Measurements from ENCODE around the gene CUBN. TPM values are rescaled to one million over a fixed set of nuclear protein-coding genes. Genes with fewer than 3 reads are reported as not detected.

The CUBN gene
- total RNA-seq, 4 donors from 2014 or later, result 13.4 to 31.0 (median 19.7) TPM

DNA sequence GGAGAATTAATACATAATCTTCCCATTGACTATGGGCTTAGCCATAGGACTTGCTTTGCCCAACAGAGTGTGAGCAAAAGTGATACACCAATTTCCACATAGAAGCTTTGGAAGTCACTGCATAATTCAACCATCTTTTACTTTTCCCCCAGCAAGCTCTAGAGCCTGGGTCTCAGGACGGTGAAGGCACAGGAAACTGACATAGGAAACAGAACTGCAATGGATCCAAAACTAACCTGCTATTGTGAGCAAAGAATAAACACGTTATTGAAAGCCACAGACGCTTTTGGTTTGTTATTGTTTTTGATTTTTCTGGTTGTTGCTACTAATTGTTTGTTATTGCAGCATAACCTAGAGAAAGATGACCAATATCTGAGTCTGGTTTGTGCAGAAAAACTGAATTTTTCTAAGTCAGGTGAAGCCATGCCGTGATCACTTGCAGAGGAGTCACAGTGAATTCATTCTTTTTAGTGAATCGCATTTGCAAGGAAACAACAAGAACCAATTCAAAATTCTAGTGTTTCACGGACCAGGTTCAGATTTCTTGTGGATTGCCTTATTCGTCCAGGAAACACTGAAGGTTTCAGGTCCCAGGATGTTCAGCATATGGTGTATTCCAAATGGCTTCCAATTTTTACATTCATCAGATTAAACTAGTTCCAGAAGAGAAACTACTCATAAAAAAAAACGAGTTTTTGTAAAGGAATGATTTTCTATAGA is 52.8 kb downstream of the CUBN start:
- Histone ChIP-seq H3K36me3 (no peaks in the 10 kb centered on the region), H3K27ac (no peak overlapping the region), H3K27me3 (no peaks in the 10 kb centered on the region), H3K4me3 (replicated peaks in 1 of 3) (no peak overlapping the region), H3K9me3 (no peaks in the 10 kb centered on the region), H3K4me1 (no peaks in the 10 kb centered on the region)
- whole genome bisulfite sequencing, 2 donors, result 82% methylated on average over 8 of the region's 8 CpGs
- intact Hi-C loops (cut with DNase I), result no loop called here
- TF ChIP-seq, protein P1, sequence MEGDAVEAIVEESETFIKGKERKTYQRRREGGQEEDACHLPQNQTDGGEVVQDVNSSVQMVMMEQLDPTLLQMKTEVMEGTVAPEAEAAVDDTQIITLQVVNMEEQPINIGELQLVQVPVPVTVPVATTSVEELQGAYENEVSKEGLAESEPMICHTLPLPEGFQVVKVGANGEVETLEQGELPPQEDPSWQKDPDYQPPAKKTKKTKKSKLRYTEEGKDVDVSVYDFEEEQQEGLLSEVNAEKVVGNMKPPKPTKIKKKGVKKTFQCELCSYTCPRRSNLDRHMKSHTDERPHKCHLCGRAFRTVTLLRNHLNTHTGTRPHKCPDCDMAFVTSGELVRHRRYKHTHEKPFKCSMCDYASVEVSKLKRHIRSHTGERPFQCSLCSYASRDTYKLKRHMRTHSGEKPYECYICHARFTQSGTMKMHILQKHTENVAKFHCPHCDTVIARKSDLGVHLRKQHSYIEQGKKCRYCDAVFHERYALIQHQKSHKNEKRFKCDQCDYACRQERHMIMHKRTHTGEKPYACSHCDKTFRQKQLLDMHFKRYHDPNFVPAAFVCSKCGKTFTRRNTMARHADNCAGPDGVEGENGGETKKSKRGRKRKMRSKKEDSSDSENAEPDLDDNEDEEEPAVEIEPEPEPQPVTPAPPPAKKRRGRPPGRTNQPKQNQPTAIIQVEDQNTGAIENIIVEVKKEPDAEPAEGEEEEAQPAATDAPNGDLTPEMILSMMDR (IDR thresholded peaks at IDR 0.05), result no peak
- TF ChIP-seq POLR2A (IDR thresholded peaks at IDR 0.05), result no peak
- DNase-seq, result no peak

GRCh38 chr10:17075533-17076359 is 53.9 kb downstream of the CUBN start:
- Histone ChIP-seq H3K27ac (peak overlapping the region in 2 of 3 donors; percentile 29 to 52), H3K36me3 (no peaks in the 10 kb centered on the region), H3K9me3 (no peaks in the 10 kb centered on the region), H3K4me1 (no peaks in the 10 kb centered on the region), H3K4me3 (replicated peaks in 1 of 3) (no peak overlapping the region), H3K27me3 (no peaks in the 10 kb centered on the region)
- TF ChIP-seq, protein P1 (IDR thresholded peaks at IDR 0.05), result no peak
- no peak for TF ChIP-seq POLR2A (IDR thresholded peaks at IDR 0.05)
- DNase-seq, result no peak
- intact Hi-C loops (cut with DNase I), result no loop called here
- 62% methylated on average over 2 of the region's 2 CpGs for WGBS, 2 donors

- intact Hi-C loops (cut with DNase I), result no loop called here
- no peaks in the 10 kb centered on the region for H3K27me3 ChIP-seq
- no peak for DNase-seq
- no peak overlapping the region for H3K27ac ChIP-seq
- TF ChIP-seq, protein P1 (IDR thresholded peaks at IDR 0.05), result no peak
- no peak for TF ChIP-seq POLR2A (IDR thresholded peaks at IDR 0.05)
- no peaks in the 10 kb centered on the region for H3K9me3 ChIP-seq
- no peak overlapping the region for H3K4me3 ChIP-seq (replicated peaks in 1 of 3)
- no peaks in the 10 kb centered on the region for H3K36me3 ChIP-seq
- H3K4me1 ChIP-seq, result no peaks in the 10 kb centered on the region
These were observed 55.1 kb downstream of the CUBN start for GRCh38 chr10:17074541-17074847.

- intact Hi-C loops (cut with DNase I), result no loop called here
- TF ChIP-seq, protein P1 (IDR thresholded peaks at IDR 0.05), result no peak
- TF ChIP-seq POLR2A (IDR thresholded peaks at IDR 0.05), result no peak
- no peak for DNase-seq
These were observed 55.7 kb downstream of the CUBN start for GRCh38 chr10:17073725-17074540.

More at GRCh38 chr10:17073725-17074540, 55.7 kb downstream of the CUBN start:
- H3K27ac ChIP-seq, result no peak overlapping the region
- no peaks in the 10 kb centered on the region for H3K9me3 ChIP-seq
- no peaks in the 10 kb centered on the region for H3K27me3 ChIP-seq
- no peaks in the 10 kb centered on the region for H3K36me3 ChIP-seq
- H3K4me3 ChIP-seq (replicated peaks in 1 of 3), result no peak overlapping the region
- WGBS, 2 donors, result 97% methylated on average over 12 of the region's 12 CpGs
- no peaks in the 10 kb centered on the region for H3K4me1 ChIP-seq
